RWPE2 (cell line): Measurements from ENCODE around the gene CDK5.

Experiments used
- ATAC-seq: fragments of 200-7000 bp; cut with Tn5 transposase; 3 replicates; pipeline ENCODE4 v1.9.1; 2021; ENCODE audit warnings: low read depth
- DNase-seq: peaks from one replicate; pipeline ENCODE4 v3.0.0-alpha.2; 2020; ENCODE audit warnings: low spot score
- H3K27ac ChIP-seq: fragments of 450-650 bp; 2 replicates; pipeline ENCODE4 v1.5.1; 2017; ENCODE audit warnings: mild to moderate bottlenecking; ENCODE audit not compliant: poor library complexity, severe bottlenecking
- H3K27me3 ChIP-seq: fragments of 250-450 bp; sonication (Bioruptor Pico); 2 replicates; pipeline ENCODE4 v1.5.1; 2021; ENCODE audit warnings: mild to moderate bottlenecking, moderate library complexity; ENCODE audit not compliant: insufficient read depth, poor library complexity, severe bottlenecking
- H3K36me3 ChIP-seq: fragments of 250-450 bp; sonication (Bioruptor Pico); 2 replicates; pipeline ENCODE4 v1.5.1; 2020; ENCODE audit warnings: low read depth, mild to moderate bottlenecking, moderate library complexity
- H3K4me1 ChIP-seq: fragments of 250-450 bp; sonication (Bioruptor Pico); 2 replicates; pipeline ENCODE4 v1.5.1; 2021; ENCODE audit warnings: mild to moderate bottlenecking, moderate library complexity; ENCODE audit not compliant: insufficient read depth, poor library complexity, severe bottlenecking
- H3K4me3 ChIP-seq: fragments of 250-450 bp; sonication (Bioruptor Pico); 2 replicates; pipeline ENCODE4 v1.5.1; 2021; ENCODE audit warnings: mild to moderate bottlenecking, moderate library complexity; ENCODE audit not compliant: severe bottlenecking
- H3K9me3 ChIP-seq: fragments of 250-450 bp; sonication (Bioruptor Pico); 2 replicates; pipeline ENCODE4 v1.5.1; 2021; ENCODE audit warnings: mild to moderate bottlenecking, moderate library complexity; ENCODE audit not compliant: severe bottlenecking
- TF ChIP-seq, protein P1 (sequence below): fragments of 450-650 bp; IDR thresholded peaks from one replicate; pipeline ENCODE4 v1.5.1; 2017; ENCODE audit warnings: mild to moderate bottlenecking, moderate library complexity; ENCODE audit not compliant: poor library complexity, severe bottlenecking

Gene CDK5

DNA sequence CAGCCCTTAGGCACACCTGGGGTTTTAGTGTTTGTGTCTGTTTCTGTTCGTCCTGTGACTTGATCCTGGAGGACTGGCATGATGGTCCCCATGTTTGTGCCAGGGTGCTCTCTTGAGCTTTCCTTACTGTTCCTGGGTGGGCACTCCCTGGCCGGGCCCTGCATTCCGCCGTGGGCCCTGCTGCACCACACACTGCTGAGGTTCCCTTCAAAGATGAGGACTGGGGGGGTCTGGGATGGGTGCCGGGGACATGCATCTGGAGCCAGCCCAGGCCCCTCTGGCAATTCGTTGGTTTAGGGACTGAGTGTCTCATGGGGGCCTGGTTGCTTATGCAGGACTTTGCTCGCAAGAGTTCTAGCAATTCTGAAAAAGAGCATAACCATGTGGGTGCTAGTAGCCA is 33.3 kb upstream of the CDK5 start:
- no peak for DNase-seq
- no peak overlapping the region for H3K27ac ChIP-seq
- H3K4me1 ChIP-seq: peaks cover 3% of the 10 kb centered on the region

DNA sequence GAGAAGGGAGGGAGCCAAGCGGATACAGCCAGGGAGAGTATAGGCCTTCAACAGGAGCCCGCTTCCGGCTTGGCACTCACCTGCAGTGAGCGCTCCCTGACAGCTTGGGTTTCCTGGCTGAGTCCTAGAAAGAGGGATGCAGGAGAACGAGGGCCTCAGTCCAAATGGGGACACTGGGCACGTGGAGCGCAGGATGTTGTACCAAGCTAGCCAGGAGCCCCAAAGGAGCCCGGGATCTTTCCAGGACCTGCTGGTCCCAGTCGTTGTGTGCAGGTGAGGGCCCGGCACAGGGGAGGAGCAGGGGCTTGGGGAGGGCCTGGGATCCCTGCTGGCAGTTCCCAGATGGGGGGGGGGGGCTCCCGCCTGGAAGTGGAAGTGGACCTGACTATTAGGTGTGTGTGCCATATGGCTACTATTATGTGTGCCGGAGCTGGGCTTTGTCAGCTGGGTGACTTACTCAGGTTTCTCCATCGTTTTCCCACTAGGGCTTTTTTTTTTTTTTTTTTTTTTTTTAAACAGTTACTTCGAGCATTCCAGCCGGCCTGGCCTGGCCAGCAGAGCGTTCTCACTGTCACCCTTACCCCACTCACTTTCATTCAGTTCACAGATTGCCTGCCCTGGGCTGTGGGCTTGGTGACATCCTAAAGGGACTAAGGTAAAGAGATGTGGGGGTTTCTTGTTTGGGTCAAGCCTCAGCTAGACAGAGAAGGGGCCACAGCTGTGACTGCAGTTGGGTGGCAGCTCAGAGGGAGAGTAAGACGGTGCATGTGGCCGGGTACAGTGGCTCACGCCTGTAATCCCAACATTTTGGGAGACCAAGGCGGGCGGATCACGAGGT is 32.4 kb upstream of the CDK5 start:
- H3K4me3 ChIP-seq: no peak overlapping the region
- peaks cover 31% of the 10 kb centered on the region for H3K36me3 ChIP-seq
- no peaks in the 10 kb centered on the region for H3K27me3 ChIP-seq
- TF ChIP-seq, protein P1, sequence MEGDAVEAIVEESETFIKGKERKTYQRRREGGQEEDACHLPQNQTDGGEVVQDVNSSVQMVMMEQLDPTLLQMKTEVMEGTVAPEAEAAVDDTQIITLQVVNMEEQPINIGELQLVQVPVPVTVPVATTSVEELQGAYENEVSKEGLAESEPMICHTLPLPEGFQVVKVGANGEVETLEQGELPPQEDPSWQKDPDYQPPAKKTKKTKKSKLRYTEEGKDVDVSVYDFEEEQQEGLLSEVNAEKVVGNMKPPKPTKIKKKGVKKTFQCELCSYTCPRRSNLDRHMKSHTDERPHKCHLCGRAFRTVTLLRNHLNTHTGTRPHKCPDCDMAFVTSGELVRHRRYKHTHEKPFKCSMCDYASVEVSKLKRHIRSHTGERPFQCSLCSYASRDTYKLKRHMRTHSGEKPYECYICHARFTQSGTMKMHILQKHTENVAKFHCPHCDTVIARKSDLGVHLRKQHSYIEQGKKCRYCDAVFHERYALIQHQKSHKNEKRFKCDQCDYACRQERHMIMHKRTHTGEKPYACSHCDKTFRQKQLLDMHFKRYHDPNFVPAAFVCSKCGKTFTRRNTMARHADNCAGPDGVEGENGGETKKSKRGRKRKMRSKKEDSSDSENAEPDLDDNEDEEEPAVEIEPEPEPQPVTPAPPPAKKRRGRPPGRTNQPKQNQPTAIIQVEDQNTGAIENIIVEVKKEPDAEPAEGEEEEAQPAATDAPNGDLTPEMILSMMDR: no peak
- H3K4me1 ChIP-seq: peaks cover 3% of the 10 kb centered on the region
- peak overlapping the region; percentile 66 for H3K27ac ChIP-seq
- ATAC-seq: no peak
- H3K9me3 ChIP-seq: no peaks in the 10 kb centered on the region
- no peak for DNase-seq

More for the DNA sequence above, 33.3 kb upstream of the CDK5 start:
- H3K4me3 ChIP-seq: no peak overlapping the region
- TF ChIP-seq, protein P1: no peak
- no peaks in the 10 kb centered on the region for H3K27me3 ChIP-seq
- ATAC-seq: no peak
- no peaks in the 10 kb centered on the region for H3K9me3 ChIP-seq
- H3K36me3 ChIP-seq: peaks cover 34% of the 10 kb centered on the region

DNA sequence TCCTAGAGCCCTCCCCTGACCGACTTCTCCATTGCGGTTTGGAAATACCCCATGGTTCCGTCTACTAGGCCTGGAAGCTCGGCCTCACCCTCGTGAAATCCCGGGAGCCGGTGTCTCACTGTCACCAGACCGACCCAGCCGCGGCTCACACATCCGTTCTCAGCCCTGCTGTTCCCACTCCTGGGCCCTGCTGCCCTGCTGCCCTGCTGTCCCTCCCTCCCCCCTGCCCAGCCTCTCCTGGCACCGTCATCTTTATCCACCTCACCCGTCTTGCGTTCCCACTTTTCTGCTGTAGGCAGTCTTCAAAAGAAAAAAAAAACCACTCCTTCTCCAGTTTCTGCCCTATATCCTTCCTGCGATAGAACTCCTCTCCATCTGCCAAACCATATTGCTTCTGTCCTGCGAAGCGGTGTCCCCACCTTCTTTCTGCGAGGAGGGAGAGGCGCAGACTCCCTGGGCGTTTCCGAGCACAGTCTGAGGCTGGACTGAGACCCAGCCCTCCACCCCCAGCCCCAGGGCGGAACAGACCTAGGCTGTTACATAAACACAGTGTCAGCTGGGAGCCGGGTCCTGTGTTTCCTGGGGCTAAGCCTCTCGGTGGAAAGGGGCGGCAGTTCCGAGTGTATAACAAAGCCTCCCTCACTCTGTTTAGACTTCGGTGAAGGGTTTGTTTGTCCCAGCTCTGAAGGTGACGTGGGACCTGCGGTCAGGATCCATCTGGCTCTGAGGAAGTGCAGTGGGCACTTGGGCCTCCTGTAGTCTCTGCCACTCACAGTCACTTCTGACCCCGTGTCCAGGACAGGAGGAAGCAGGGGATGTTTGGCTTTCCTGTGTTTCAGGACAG is 31.4 kb upstream of the CDK5 start:
- H3K27me3 ChIP-seq: no peaks in the 10 kb centered on the region
- TF ChIP-seq, protein P1: no peak
- peaks cover 3% of the 10 kb centered on the region for H3K4me1 ChIP-seq
- H3K36me3 ChIP-seq: peaks cover 30% of the 10 kb centered on the region
- ATAC-seq (peak; percentile 24), DNase-seq (peak; percentile 68)
- peak overlapping the region; percentile 66 for H3K27ac ChIP-seq
- no peaks in the 10 kb centered on the region for H3K9me3 ChIP-seq
- peak overlapping the region; percentile 82 for H3K4me3 ChIP-seq

DNA sequence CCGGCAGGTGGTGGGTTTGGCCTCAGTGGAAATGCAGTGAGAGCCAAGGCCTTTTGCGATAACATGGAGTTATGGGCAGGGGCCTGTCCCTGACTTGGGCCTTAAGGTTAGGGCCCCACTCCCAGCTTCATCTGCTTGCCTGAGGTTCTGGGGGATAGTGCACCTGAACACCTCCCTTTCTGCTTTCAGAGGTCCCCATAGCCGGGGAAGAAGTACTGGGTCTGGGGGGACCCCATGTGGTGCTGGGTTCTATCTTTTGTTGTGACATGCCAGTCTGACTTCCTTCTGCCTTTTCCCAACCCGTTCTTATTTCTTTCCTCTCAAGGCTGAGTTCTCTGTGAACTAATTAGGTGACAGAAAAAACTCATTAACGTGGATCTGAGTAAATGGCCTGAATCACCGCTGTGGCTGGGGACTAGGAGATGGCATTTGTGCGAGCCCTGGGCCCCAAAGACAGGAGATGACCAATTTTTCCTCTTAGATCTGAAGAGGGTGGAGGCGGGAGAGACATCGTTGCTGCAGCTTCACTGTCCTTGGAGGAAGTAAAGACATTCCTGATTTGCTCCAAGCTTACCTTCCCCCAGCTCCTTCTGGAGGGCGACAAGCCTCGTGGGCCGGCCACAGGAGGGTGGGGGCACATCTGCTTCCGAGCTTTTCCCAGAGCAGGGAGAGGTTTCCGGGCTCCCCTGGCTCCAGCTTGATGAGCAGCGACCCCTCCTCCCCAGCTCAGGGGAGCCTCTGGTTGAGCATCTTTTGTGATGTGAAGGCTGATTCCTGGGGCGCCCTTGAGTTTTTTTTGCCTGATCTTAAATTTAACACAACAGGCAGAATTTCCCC is 30.5 kb upstream of the CDK5 start:
- no peaks in the 10 kb centered on the region for H3K27me3 ChIP-seq
- DNase-seq (no peak), ATAC-seq (0 out of 3 replicates have a peak, but pooled peaks have one; percentile 4)
- peak overlapping the region; percentile 66 for H3K27ac ChIP-seq
- H3K4me1 ChIP-seq: peaks cover 3% of the 10 kb centered on the region
- TF ChIP-seq, protein P1: no peak
- peaks cover 21% of the 10 kb centered on the region for H3K36me3 ChIP-seq
- H3K9me3 ChIP-seq: no peaks in the 10 kb centered on the region
- H3K4me3 ChIP-seq: peak overlapping the region; percentile 82
